SKM-1 (cell line): ENCODE measurements around the gene SLC12A9.
A peak's percentile ranks its signal among the peaks of the same experiment; 100 is the strongest.
"Not testable (repeated sequence)": the region's sequence is repeated elsewhere in the genome, so short reads cannot be mapped to it uniquely, and the experiment has no call there.

Source experiments
- DNase-seq: peaks from one replicate; lab custom pipeline; 2025; ENCODE audit not compliant: unreplicated experiment; lab: John Stamatoyannopoulos, UW

The SLC12A9 gene

GRCh38 chr7:100894860-100895700, 42.6 kb downstream of the SLC12A9 start:
- DNase-seq, result no peak

- DNase-seq, result no peak
Observed at GRCh38 chr7:100895701-100895955, 43.1 kb downstream of the SLC12A9 start, which contains the start of gene ACHE. Gene ACHE (minus strand): TSS chr7:100895888. CDS start chr7:100894232, 1,656 bp downstream.

GRCh38 chr7:100895956-100896731, 43.6 kb downstream of the SLC12A9 start:
- peak; percentile 62 for DNase-seq

GRCh38 chr7:100896732-100897608, 44.5 kb downstream of the SLC12A9 start:
- DNase-seq, result no peak

- no peak for DNase-seq
Observed at GRCh38 chr7:100897772-100898454, 45.4 kb downstream of the SLC12A9 start.

- DNase-seq, result no peak
Observed at GRCh38 chr7:100899432-100899831, 46.9 kb downstream of the SLC12A9 start.

GRCh38 chr7:100900978-100901377, 48.5 kb downstream of the SLC12A9 start:
- no peak for DNase-seq

GRCh38 chr7:100901921-100902332, 49.4 kb downstream of the SLC12A9 start:
- no peak for DNase-seq

GRCh38 chr7:100902638-100903037, 50.1 kb downstream of the SLC12A9 start:
- no peak for DNase-seq

- no peak for DNase-seq
Observed at GRCh38 chr7:100908512-100908911, 56.0 kb downstream of the SLC12A9 start.

- not testable (repeated sequence) for DNase-seq
Observed at GRCh38 chr7:100910443-100910842, 57.9 kb downstream of the SLC12A9 start.

- DNase-seq, result no peak
Observed at GRCh38 chr7:100911484-100911883, 59.0 kb downstream of the SLC12A9 start.

- DNase-seq, result no peak
Observed at GRCh38 chr7:100914208-100914878, 61.8 kb downstream of the SLC12A9 start.

GRCh38 chr7:100914879-100915447, 62.5 kb downstream of the SLC12A9 start:
- no peak for DNase-seq
